ENCODE data around the gene KCTD1. TPM values are rescaled to one million over a fixed set of nuclear protein-coding genes. Genes with fewer than 3 reads are reported as not detected.
A peak's percentile ranks its signal among the peaks of the same experiment; 100 is the strongest.

The KCTD1 gene
- total and polyA plus RNA-seq, 8 donors = 7.1 to 118 (median 12.9) TPM

GRCh38 chr18:26406324-26406723 is 142.0 kb downstream of the KCTD1 start:
- no peaks in the 10 kb centered on the region for H3K27me3 ChIP-seq
- intact Hi-C loops (cut with DNase I; ENCODE audit: low total_unique reads) = no loop called here
- no peak overlapping the region for H3K27ac ChIP-seq
- no peaks in the 10 kb centered on the region for H3K36me3 ChIP-seq
- no peaks in the 10 kb centered on the region for H3K4me1 ChIP-seq
- 87 to 95% (median 90%) methylated on average over 12 of the region's 12 CpGs for WGBS, 5 donors
- DNase-seq = no peak
- H3K9me3 ChIP-seq = no peaks in the 10 kb centered on the region
- H3K4me3 ChIP-seq = no peak overlapping the region
- no peak for TF ChIP-seq EP300 (IDR thresholded peaks at IDR 0.05)
- TF ChIP-seq CTCF (IDR thresholded peaks at IDR 0.05) = no peak
- TF ChIP-seq POLR2A (IDR thresholded peaks at IDR 0.05) = no peak
- TF ChIP-seq POLR2AphosphoS5 (IDR thresholded peaks at IDR 0.05) = no peak

GRCh38 chr18:26405190-26405801 is 143.1 kb downstream of the KCTD1 start:
- Histone ChIP-seq H3K36me3 (no peaks in the 10 kb centered on the region), H3K4me3 (no peak overlapping the region), H3K9me3 (no peaks in the 10 kb centered on the region), H3K4me1 (no peaks in the 10 kb centered on the region), H3K27ac (no peak overlapping the region), H3K27me3 (no peaks in the 10 kb centered on the region)
- DNase-seq = peak; percentile 48 to 71
- intact Hi-C loops (cut with DNase I; ENCODE audit: low total_unique reads) = no loop called here
- 52 to 70% (median 57%) methylated on average over 4 to 5 of the region's 5 CpGs for WGBS, 5 donors
- TF ChIP-seq CTCF (IDR thresholded peaks at IDR 0.05) (peak in 3 of 7 experiments; percentile 6 to 30 (median 23)), EP300 (IDR thresholded peaks at IDR 0.05) (no peak)

Small RNAs within 50 kb of the gene (small RNA-seq; reads per million reads assigned to genes)
- gene MIR8057 = 0 reads per million in 4 donors

Measured in stomach (tissue), 9 donors.